ENCODE data around the gene IQCM.

Gene IQCM

DNA sequence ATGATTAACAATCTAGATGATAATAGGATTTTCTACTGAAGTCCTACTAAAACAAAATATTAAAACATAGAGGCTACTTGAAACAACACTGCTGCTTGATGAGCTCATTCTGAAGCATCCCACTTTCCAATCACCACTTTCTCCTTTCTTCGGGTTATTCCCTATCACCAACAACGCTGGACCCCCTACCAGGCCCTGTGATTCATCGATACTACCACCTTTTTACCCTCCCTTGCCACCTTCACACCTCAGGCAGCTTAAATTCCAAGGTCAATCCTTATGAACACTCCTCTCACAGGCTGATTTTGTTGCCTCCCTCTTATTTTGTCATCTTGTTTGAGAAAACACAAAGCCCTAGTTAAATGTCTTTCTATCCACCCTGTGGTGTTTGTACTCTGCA, 102.6 kb downstream of the IQCM start:
- DNase-seq (ENCODE audit: extremely low read depth in 1 of 2, low read depth in 1 of 2), result no peak

DNA sequence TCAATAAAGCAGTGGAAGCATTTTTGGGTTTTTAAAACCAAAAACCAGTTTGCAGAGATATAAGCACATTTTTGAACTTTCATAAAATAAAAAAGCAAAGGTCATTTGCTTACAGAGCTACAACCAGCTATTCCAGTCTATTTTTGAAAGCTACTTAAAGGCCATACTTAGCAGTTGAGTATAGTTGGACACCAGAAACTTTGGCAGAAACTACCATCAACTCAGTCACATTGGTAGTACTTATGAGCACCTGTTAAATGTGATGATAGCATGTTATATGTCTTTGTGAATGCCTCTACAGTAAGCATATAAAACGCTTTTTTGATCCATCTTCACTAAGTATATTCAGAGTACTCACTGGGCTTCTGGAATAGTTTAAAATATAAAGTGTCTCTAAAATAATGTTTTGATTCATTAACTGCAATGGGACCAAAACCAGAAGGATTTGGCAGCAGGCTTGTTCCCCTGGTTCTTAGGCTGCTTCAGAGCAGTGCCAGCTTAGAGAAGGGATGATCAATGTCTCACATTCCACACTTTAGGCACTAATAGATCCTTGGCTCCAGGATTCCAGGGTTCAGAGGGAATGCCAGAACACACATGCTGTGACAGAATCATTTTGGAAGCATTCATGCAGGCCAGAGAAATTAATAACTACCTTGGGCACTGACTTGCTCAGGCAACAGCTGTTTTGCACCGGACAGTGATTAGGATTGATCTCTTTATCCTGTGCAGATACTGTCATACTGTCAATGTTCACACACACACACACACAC, 103.9 kb downstream of the IQCM start:
- no peak for DNase-seq (ENCODE audit: extremely low read depth in 1 of 2, low read depth in 1 of 2)

DNA sequence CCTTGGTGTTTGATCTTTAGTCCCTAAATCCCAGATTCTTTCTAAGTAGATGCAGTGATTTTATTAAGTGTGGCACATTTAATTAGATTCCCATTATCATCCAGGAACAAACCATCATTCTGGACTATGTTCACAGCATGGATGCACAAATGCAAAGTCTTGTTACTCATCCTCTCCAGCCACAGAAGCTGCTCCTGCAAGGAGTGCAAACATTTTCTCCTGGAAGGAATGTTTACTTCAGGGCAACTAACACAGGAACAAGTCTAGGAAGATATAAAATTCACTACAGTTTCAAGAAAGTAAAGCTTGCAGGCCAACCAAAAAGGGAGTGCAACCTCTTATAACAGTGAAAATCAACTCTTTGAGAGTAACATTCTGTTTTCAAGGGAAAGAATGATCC, 106.0 kb downstream of the IQCM start:
- DNase-seq (ENCODE audit: extremely low read depth in 1 of 2, low read depth in 1 of 2), result no peak

DNA sequence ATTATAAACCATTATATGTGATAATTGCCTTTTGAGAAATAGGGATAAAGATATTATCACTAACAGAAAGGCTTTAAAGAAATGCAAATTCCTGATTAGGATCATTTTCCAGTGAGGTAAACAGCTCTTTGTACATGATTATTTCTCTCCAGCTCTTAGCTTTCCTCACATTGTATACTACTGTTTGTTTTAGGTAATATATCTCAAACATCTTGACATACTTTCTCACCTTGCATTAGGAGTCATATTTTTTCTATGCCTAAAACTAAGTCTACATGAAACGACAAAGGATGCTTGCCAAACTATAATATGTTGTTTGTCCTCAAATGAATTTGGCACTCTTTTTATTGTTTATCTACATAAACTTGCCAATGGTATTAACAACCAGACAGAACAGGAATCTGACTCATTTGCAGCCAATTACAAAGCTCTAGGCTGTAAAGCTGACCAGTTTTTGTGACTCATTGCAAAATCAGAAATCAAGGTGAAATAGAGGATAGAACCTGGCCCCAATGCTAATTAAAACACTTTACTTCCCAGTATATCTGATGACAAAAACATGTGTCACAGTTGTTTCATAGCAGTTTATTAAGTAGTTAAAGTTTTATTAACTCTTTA, 107.0 kb downstream of the IQCM start:
- no peak for DNase-seq (ENCODE audit: extremely low read depth in 1 of 2, low read depth in 1 of 2)

DNA sequence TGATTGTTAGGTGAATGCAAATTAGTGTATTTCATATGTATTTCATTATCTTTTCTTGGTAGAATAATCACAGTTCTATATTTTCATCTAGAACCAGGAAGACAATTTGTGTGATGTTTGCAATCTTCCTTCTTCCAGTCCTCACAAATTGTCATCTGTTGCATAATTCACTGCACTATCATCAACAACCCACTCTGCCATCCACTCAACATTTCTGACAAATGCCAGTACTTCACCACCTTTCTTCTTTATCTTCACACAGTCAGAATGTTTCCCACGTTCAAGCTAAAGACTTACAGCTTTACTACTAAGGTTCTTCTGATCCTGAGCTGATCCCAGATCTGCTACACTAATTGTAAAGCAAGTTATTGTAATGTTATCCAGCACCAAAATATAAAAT, 107.8 kb downstream of the IQCM start:
- no peak for DNase-seq (ENCODE audit: extremely low read depth in 1 of 2, low read depth in 1 of 2)

DNA sequence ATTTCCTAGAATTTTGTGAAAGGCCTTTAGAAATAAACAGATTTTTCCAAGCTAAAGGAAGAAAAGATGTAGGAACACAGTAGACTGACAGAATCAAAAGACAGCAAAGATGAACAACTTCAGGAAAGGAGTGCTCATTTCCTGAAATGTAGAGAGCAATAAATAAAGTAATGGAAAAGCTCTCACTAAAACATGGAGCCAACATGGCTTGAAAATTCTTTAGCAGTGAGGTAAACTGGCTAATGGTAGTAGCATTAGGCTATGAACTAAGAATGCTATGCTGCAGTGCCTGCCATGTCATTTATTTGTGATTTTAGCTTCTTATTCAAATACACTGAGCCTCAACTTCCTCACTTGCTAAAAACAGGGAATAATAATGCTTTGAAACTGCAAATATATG, 108.7 kb downstream of the IQCM start:
- DNase-seq (ENCODE audit: extremely low read depth in 1 of 2, low read depth in 1 of 2), result no peak

DNA sequence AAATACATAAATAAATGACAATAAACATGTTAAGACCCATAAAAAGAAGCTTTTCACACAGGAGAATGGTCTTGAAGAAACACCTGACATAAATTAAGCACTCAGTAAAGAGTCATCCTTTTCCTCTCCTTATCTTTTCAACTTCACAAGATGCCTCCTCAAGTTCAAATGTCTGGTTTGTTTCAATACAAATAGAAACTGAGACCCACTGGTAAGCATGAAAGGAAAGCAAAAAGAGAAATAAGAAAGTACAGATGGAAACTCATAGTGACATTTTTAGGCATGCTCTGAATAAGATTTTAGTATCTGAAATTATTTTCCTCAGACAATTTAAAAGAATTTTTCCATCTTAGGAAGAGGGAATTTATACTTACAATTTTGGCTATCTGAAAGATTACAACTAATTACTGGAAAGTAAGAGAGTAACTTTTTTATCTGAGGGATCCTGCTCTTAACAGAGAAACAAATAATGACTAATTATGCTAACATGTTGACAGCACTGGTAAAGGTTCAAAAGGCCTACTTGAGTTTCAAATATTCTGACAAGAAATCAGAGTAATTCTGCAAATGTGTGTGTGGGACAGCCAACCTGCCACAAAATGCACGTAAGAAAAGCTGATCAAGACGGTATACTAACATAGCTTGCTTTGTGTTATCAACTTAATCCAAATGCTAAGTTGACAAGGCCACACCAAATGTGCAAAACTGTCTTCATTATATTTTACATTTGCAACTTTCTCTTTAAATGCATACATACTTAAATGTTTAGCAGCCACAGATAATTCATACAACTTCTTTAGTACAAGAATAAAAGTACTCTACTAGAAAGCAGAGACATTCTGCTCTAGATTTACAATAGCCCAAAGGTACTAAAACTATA, 113.0 kb downstream of the IQCM start:
- DNase-seq (ENCODE audit: extremely low read depth in 1 of 2, low read depth in 1 of 2), result no peak

DNA sequence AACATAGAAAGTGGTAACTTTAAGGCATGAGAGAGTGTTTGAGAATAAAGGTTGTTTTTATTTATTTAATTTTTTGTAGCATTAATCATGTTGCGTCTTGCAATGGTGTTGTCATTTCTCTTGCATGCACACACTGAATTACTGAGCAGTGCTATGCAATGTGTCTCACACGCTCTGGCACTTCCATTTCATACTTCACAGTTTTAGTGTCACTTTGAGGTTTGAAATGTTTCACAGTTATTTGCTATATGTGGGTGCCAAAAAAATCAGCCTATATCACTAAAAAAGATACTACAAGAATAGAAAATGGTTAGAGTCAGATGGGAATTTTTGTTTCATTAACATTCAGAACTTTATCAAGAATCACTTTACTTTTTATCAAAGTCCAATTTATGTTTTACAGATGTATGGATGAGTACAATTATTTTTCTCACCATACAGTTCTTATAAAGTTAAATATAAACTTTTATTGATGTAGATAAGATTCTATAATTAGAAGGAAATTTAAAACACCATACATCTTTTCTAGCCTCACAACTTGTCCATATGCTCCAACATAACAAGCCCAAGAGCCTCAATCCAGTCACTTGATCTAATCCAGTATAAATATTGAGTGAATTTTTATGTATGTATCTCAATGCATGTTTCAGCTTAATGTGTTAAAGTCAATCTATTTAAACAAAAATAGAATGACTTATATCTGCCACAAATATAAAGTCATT, 114.0 kb downstream of the IQCM start:
- DNase-seq (ENCODE audit: extremely low read depth in 1 of 2, low read depth in 1 of 2), result no peak

DNA sequence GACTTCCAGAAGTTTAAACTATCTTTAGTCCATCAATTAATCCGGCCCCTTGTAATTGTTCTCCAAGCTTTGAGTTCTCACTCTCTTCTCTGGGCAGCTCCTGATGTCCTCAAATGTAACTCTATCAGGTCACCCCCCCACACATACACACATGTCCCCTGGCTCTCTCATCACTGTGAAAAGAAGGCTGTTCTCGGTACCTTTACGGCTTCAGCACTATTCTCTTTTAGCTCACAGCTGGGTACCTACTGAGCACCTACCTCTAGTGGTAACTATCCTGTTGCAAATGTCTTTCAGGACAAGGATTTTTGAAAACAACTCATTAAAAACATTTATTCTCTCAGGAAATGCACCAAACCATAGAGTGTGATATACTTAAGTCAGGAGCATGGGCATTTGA, 115.4 kb downstream of the IQCM start:
- no peak for DNase-seq (ENCODE audit: extremely low read depth in 1 of 2, low read depth in 1 of 2)

DNA sequence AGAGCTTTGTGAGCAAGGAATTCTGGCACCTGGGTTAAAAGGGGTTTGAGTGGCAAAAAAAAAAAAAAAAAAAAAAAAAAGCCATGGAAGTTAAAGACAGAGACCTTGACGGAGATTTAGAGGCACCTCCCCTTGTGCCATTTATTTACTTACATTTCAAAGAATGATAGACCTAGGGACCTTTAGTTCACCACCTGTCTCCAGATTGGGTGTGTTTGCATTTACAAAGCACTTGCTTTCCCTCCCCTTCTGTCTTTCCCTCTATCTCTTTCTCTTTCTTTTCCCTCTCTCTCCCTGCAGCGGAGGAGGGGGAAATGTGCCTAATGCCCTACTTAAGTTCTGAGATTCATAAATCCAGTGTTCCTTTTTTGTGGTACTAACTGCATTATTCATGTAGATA, 116.0 kb downstream of the IQCM start:
- no peak for DNase-seq (ENCODE audit: extremely low read depth in 1 of 2, low read depth in 1 of 2)

DNA sequence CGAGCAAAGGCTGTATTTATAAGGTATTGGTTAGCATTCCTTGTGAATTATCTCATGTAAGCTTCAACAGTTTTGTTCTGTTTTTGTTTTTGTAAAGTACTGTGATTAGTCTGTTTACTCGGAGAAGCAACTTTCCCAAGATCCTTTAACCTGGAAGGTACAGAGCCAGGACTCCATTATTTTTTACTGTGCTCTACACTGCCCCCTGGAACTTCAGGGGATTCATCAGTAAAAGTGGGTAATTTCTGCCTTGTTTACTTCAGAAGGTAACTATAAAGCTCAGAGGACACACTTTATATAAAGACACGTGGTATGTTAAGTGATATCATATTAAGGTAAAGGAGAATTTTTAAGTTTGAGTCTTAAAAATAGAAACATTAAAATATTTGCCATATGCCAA, 124.9 kb downstream of the IQCM start:
- DNase-seq (ENCODE audit: extremely low read depth in 1 of 2, low read depth in 1 of 2), result no peak

DNA sequence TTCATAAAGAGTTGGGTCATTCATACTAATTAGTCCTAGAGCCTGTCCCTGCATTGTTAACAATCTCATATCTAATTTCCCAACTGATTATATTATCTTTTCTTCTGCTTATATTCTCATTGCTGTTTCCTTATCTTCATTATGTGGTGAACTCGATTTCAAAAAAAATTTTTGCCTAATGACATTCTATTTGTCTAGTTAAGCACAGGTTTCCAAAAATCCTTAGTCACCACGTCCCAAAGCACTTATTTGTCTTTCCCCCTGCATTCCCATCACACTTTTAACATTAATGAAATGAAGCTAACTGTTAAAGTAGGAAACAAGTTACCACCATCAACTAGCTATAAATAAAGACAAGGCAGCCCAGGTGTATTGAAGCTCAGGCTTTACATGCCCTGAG, 131.1 kb downstream of the IQCM start:
- DNase-seq (ENCODE audit: extremely low read depth in 1 of 2, low read depth in 1 of 2), result no peak

DNA sequence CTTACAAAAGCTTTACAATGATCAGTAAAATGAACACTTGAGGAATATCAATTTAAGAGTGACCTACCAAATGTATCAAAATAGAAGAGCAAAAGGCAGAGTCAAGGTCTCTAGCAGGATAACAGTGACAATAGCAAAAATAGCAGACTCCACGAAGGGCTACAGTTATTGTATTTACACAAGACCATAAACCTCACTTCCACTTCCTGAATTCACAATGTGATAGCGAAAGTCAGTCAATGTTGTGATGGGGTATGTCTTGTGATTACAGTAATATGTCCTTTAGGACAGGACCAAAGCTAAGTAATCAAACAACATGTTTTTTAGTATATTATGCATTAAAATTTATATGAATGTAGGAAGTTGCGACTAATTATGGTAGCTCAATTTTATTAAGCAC, 139.6 kb downstream of the IQCM start:
- DNase-seq (ENCODE audit: extremely low read depth in 1 of 2, low read depth in 1 of 2), result no peak

DNA sequence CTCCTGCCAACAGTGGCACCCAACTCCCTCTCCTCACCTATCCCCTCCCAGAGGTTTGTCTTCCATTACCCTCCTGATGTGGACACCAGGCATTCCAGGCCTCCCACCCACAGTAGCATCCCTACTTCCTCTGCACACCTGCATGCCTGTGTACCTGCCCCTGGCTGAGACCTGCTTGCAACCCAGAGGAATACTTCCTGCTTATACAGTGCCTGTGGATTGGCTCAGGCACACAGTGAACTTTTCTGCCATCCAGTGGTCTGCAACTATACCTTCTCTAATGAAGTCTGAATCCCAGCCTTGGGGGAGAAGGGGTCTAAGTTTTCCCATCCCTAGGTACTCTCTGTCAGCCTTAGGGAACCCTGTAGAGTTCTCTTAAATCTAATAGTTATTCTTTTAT, 169.9 kb downstream of the IQCM start:
- DNase-seq (ENCODE audit: extremely low read depth in 1 of 2, low read depth in 1 of 2), result no peak

DNA sequence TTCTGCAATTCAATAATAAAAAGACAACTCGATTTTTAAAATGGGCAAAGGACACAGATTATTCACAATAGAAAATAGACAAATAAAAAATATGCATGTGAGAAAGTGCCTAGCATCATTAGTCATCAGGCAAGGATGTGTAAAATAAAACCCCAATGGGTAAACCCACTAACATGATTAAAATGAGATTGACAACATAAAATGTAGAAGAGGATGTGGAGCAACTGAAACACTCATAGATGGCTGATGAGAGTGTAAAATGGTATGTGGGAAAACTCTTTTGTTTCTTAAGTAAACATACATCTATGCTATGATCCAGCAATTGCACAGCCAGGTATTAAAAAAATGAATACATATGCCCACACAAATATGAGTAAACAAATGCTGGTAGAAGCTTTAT, 177.6 kb downstream of the IQCM start:
- DNase-seq (ENCODE audit: extremely low read depth in 1 of 2, low read depth in 1 of 2), result no peak

DNA sequence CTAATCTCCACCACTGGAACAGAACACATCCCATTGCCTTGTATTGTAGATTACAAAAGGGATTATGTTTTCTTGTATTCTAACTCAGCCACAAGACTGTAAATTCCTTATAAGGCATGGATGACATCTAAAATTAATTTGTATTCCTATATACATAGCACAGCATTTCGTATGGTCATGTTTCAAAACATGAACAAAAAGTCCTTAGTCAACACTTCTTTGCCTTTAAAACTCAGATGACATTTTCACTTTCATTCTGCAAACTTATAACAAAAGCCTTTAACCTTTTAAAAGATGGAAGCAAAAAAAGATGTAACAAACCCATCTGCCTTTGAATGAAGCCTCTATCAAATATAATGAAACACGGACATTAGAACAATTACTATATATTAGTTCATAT, 181.3 kb downstream of the IQCM start:
- no peak for DNase-seq (ENCODE audit: extremely low read depth in 1 of 2, low read depth in 1 of 2)

DNA sequence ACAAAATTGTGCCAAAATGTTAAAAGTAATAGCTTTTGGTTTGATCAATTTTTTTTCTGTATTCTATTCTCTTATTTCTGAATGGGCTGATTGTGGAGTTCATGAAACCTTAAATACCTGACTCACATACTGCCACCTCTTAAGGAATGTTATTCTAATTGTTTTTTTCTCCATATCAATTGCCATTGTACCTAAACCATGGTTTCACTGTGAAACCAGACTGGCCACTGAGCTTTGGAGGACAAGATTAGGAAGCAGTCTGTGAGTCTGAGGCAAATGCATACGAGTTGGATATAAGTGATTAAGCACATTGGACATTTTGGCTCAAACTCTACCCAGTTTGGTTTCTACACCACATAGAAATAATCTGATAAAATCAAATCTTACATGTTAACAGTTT, 184.0 kb downstream of the IQCM start:
- no peak for DNase-seq (ENCODE audit: extremely low read depth in 1 of 2, low read depth in 1 of 2)

DNA sequence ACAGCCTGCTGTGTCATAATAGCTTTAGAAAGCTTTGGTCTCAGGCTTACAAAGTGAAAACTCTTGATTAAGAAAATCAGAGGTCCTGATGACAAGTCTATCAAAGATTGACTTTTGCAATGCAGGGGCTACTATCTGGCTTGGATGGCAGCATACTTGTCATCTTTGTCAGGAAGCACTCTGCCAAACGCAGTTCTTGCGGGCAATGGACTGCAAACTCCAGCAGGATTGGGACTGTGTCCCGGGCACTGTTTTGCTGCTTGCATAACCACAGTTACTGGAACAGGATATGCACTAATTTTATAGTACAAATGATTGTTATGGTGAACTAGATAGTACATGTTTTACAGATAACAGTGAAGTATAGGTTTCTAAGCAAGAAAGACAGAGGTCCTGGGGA, 185.6 kb downstream of the IQCM start:
- no peak for DNase-seq (ENCODE audit: extremely low read depth in 1 of 2, low read depth in 1 of 2)

DNA sequence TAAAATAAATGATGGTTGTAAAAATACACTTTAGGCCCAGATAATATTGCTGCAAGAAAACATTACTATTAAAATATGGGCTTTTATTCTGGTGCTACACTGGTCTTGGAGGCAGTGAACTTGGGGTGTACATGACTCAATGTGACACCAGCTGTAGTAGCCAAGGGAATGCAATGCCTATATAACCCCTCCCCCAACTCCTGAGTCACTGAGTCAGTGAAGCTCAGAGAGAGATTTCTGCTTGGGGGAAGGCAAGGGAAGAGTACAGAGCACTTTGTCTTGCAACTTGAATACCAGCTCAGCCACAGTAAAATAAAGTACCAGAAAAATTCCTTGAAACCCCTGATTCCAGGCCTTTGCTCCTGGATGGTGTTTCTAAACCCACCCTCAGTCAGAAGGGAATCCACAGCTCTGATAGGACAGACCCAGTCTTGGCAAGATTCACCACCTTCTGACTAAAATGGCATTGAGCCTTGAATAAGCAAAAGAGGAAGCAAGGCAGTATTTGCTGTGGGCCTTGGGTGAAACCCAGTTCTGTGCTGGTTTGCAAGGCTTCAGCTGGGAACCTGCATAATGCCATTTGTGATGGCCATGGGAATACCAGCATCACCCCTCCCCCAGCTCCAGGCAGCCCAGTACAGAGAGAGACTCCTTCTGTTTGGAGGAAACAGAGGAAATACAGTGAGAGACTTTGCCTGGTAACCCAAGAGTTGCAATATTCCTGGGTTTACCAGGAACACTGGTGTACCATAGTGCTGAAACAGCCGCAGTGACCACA, 209.9 kb downstream of the IQCM start:
- DNase-seq (ENCODE audit: extremely low read depth in 1 of 2, low read depth in 1 of 2), result no peak

DNA sequence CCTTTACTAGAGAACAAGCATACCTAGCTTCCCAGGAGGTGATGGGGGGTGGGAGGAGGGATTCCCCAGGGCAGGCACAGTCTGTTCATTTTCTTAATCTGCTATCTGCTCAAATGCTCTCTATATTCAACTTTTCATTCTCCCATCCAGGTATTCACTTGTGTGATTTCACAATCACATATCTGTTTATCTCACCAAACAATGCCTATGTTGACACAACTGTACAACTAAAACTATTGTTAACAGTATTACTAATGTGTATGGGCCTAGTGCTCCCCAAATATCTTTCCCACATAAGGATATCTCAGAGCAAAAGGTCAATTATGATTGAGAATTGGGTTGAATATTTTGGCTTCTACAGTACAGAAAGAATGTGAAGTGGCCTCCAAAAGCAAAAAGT, 210.8 kb downstream of the IQCM start:
- DNase-seq (ENCODE audit: extremely low read depth in 1 of 2, low read depth in 1 of 2), result no peak

DNA sequence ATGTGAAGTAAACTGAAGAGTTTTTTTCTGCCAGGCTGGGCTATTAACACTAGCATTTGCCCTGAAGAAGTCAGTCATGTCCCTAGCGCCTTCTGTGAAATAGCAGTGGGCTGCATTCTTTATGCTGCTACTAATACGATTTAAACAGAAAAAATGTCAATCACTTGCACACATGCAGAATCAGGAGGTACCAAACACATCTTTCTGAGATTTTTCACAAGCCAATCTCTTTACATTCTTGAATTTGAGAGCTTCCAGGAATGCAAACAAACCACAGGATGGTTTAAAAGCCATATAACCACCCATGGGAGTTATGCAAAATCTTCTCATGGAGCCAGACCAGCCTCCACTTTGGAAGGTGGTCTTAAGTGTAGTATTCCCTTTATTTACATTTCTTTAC, 220.1 kb downstream of the IQCM start:
- DNase-seq (ENCODE audit: extremely low read depth in 1 of 2, low read depth in 1 of 2), result no peak

Measured in stimulated activated CD8-positive, alpha-beta memory T cell treated with anti-CD3 and anti-CD28 coated beads, Interleukin-7, amount 100 ng/mL, for 48 hours (primary cell).